ENCODE data around the gene KCTD14. TPM values are rescaled to one million over a fixed set of nuclear protein-coding genes. Genes with fewer than 3 reads are reported as not detected.

Gene KCTD14
- total and polyA plus RNA-seq, 9 of the 15 experiments (the other 6 are each of a cell fraction or from before 2014, with no cell fraction given) = 0.04 to 0.30 (median 0.11) TPM; not detected in 2

GRCh38 chr11:77967121-77967520 is 56.0 kb downstream of the KCTD14 start:
- ATAC-seq (no peak), FAIRE-seq (no peak), DNase-seq (ENCODE audit: extremely low read depth in 1 of 4, low spot score in 3 of 4) (no peak)
- POLR2A ChIA-PET = no interaction called here
- no peaks in the 10 kb centered on the region for H3K4me1 ChIP-seq (replicated peaks in 1 of 2; ENCODE audit: control insufficient read depth in 2 of 2, insufficient read depth in 2 of 2, low read length in 2 of 2)
- no peak overlapping the region for H3K27ac ChIP-seq (ENCODE audit: extremely low read depth, low read depth, low read length)
- H3K36me3 ChIP-seq (ENCODE audit: control insufficient read depth, insufficient read depth, low read length) = peaks cover 20% of the 10 kb centered on the region
- no peaks in the 10 kb centered on the region for H3K27me3 ChIP-seq (ENCODE audit: control insufficient read depth in 2 of 2, insufficient read depth in 2 of 2, low read length in 2 of 2)
- TF ChIP-seq ZBTB11 (CRISPR knock-in tag; IDR thresholded peaks at IDR 0.05) (no peak), TRIM28 (IDR thresholded peaks at IDR 0.05) (no peak), AFF4 (CRISPR knock-in tag; IDR thresholded peaks at IDR 0.05) (no peak), BMI1 (IDR thresholded peaks at IDR 0.05; ENCODE audit: low read length) (no peak), ZNF785 (CRISPR knock-in tag; IDR thresholded peaks at IDR 0.05) (no peak), SMAD4 (CRISPR knock-in tag; conservative IDR thresholded peaks at IDR 0.05) (no peak), ELK3 (CRISPR knock-in tag; IDR thresholded peaks at IDR 0.05) (no peak), TAF9B (IDR thresholded peaks at IDR 0.05; ENCODE audit: partially characterized antibody) (no peak)
- no peak overlapping the region for H3K4me3 ChIP-seq
- no peak overlapping the region for H3K4me2 ChIP-seq (ENCODE audit: insufficient read depth, low read length)
- H3K9me3 ChIP-seq (replicated peaks; ENCODE audit: control insufficient read depth, insufficient read depth, low read depth, low read length) = no peaks in the 10 kb centered on the region
- WGBS (ENCODE audit: insufficient coverage, low coverage, missing lambda C conversion rate) = 79% methylated on average over 2 of the region's 2 CpGs
- in situ Hi-C loops (cut with MboI) (no loop called here), intact Hi-C loops (cut with micrococcal nuclease) (no loop called here)
- H3K9me1 ChIP-seq (ENCODE audit: control insufficient read depth, insufficient read depth, low read length) = no peaks in the 10 kb centered on the region
- H4K20me1 ChIP-seq (replicated peaks; ENCODE audit: control insufficient read depth, insufficient read depth, low read length) = no peaks in the 10 kb centered on the region
- no TSS peak for BruUV-seq (replicated peaks)
- H3K9ac ChIP-seq (ENCODE audit: insufficient read depth in 1 of 2, low read depth in 2 of 2, low read length in 2 of 2) = no peak overlapping the region
- CTCF ChIA-PET (ENCODE audit: low intra/inter-chr PET ratio) = no interaction called here
- H3K79me2 ChIP-seq (ENCODE audit: control insufficient read depth, insufficient read depth, low read length) = no peaks in the 10 kb centered on the region
- H2AFZ ChIP-seq (ENCODE audit: low read depth, low read length) = no peak overlapping the region
